SU-DHL-6 (cell line): Measurements from ENCODE around the gene NXPH1.

Experiments
- CTCF ChIP-seq: fragments of 200-600 bp; sonication (generic); IDR thresholded peaks from one replicate; pipeline ENCODE4 v1.5.1; 2017; ENCODE audit warnings: antibody characterized with exemption, mild to moderate bottlenecking, low read length, moderate library complexity; ENCODE audit not compliant: insufficient read depth, poor library complexity, severe bottlenecking
- EZH2phosphoT487 ChIP-seq: fragments of 200-600 bp; sonication (generic), shearing (Covaris generic); conservative IDR thresholded peaks from 2 replicates; pipeline ENCODE4 v1.6.1; 2018; ENCODE audit warnings: mild to moderate bottlenecking, antibody characterized with exemption, low read length, moderate library complexity, mixed read lengths

GRCh38 chr7:8699875-8700624 is 266.6 kb downstream of the NXPH1 start:
- TF ChIP-seq CTCF: no peak
- TF ChIP-seq EZH2phosphoT487: no peak
